Measurements from ENCODE around the gene GATAD2A.

Gene GATAD2A

DNA sequence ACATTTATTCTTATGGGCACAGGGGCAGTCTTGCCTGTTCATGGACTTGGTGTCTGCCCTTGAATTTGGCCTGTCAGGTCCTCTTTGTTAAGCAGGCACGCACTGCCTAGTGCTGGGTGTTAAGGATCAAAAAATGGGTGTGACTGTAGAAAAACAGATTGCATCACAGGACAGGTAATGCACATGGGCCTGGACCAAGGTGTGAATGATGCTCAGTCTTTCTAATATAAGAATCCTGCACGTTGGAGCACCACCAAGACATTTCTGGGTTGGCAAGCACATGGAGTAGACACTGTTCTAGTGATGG lies 33.7 kb downstream of the GATAD2A start:
- peaks cover 24% of the 10 kb centered on the region for H3K4me1 Mint-ChIP-seq (ENCODE audit: low read depth)
- H3K4me3 Mint-ChIP-seq = no peak overlapping the region
- no peak overlapping the region for H3K27ac Mint-ChIP-seq
- peaks cover 16% of the 10 kb centered on the region for H3K36me3 Mint-ChIP-seq (ENCODE audit: low read depth)
- H3K9me3 Mint-ChIP-seq = no peaks in the 10 kb centered on the region
- DNase-seq (ENCODE audit: low spot score) = no peak
- H3K27me3 Mint-ChIP-seq (ENCODE audit: low read depth) = no peaks in the 10 kb centered on the region

DNA sequence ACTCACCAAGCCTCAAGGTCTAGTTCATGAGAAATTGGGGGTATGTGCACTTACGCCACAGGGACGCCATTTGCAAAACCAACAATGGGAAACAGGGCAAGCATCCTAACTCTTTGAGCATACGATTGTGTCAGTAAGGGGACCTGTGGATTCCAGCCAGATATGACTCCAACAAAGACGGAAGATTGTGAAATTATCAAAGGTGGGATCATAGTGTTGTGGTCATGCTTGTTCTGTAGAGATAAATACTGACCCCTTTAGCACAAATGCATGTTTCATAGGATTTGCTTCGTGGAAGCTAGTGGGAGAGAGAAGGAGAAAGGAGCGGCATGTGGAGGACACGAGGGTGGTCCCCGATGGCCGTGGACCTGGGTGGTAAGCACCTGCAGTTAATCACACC lies 37.8 kb downstream of the GATAD2A start:
- no peak for DNase-seq (ENCODE audit: low spot score)
- Mint-ChIP-seq H3K27me3 (ENCODE audit: low read depth) (no peaks in the 10 kb centered on the region), H3K4me3 (no peak overlapping the region), H3K27ac (peak overlapping the region; percentile 2), H3K4me1 (ENCODE audit: low read depth) (peaks cover 56% of the 10 kb centered on the region), H3K9me3 (no peaks in the 10 kb centered on the region), H3K36me3 (ENCODE audit: low read depth) (peaks cover 28% of the 10 kb centered on the region)

DNA sequence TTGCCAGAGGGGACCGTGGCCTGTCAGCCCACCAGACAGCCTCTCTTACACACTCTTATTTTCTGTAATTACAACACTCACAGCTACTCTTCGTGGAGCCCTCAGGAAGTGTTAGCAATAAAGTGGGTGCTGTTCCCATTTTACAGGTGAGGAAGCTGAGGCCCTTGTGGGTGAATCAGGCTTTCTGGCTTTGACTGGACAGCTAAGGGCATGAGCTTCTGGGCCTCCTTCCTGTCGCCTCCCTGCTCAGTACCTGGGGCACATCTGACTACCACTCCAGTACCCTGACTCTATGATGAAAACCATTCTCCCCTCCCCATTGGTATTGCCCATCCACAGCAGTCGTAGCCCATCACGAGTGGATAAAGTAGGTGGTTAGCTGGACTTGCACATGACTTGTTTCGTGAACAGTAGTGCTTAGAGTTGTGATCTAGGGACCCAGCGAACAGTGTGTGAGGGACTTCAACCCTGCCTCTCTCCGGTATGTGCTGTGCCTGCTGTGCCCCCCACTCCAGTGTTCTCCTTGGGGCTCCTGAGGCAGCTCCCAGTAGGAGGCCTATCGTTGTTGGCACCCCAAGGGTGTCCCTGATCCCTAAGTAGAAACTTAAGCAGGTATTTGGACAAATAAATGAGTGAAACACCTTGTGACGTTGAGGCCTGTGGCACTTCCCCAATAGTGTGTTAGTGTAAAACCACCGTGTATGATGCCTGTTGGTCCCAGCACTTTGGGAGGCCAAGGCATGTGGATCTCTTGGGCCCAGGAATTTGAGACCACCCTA lies 38.6 kb downstream of the GATAD2A start:
- no peak for DNase-seq (ENCODE audit: low spot score)
- H3K4me1 Mint-ChIP-seq (ENCODE audit: low read depth) = peaks cover 53% of the 10 kb centered on the region
- no peaks in the 10 kb centered on the region for H3K27me3 Mint-ChIP-seq (ENCODE audit: low read depth)
- H3K9me3 Mint-ChIP-seq = no peaks in the 10 kb centered on the region
- peak overlapping the region; percentile 70 for H3K27ac Mint-ChIP-seq
- H3K36me3 Mint-ChIP-seq (ENCODE audit: low read depth) = peaks cover 26% of the 10 kb centered on the region
- peak overlapping the region; percentile 21 for H3K4me3 Mint-ChIP-seq

DNA sequence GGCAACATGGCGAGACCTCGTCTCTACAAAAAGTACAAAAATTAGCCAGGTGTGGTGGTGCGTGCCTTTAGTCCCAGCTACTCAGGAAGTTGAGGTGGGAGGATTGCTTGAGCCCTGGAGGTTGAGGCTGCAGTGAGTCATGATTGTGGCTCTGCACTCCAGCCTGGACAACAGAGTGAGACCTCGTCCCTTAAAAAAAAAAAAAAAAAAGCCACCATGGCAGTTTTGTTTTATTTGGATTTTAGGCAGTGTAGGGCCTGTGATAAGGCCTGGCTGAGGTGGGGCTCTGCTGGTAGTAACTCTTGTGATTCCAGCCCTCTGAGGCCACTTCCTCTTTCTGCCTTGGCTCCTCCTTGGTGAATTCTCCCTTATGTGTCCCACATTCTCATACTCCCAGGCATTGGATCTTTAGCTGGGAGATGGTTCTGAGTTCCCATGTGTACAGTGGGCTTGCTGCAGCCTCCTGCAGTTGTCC lies 39.2 kb downstream of the GATAD2A start:
- H3K36me3 Mint-ChIP-seq (ENCODE audit: low read depth) = peaks cover 26% of the 10 kb centered on the region
- H3K27ac Mint-ChIP-seq = peak overlapping the region; percentile 79

DNA sequence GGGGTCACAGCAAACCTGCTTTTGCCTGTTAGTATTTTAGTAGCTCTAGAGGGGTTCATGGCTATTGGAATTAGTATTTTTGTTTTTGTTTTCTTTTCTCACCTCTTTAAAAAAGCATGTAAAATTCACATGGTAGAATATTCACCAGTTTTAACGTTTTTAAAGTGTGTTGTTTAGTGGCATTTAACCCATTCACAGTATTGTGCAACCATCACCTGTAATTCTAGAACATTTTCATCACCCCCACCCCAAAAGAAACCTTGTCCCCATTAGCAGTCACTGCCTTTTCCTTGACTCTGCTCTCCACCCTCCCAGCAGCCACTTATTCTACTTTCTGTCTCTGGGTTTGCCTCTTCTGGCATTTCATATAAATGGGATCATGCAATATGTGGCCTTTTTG lies 39.8 kb downstream of the GATAD2A start:
- H3K27ac Mint-ChIP-seq = peak overlapping the region; percentile 79
- H3K27me3 Mint-ChIP-seq (ENCODE audit: low read depth) = no peaks in the 10 kb centered on the region
- no peaks in the 10 kb centered on the region for H3K9me3 Mint-ChIP-seq
- peaks cover 55% of the 10 kb centered on the region for H3K4me1 Mint-ChIP-seq (ENCODE audit: low read depth)
- DNase-seq (ENCODE audit: low spot score) = no peak
- H3K4me3 Mint-ChIP-seq = peak overlapping the region; percentile 41
- peaks cover 23% of the 10 kb centered on the region for H3K36me3 Mint-ChIP-seq (ENCODE audit: low read depth)

More for the DNA sequence above, 39.2 kb downstream of the GATAD2A start:
- peak; percentile 29 for DNase-seq (ENCODE audit: low spot score)
- Mint-ChIP-seq H3K27me3 (ENCODE audit: low read depth) (no peaks in the 10 kb centered on the region), H3K4me3 (peak overlapping the region; percentile 41), H3K9me3 (no peaks in the 10 kb centered on the region), H3K4me1 (ENCODE audit: low read depth) (peaks cover 53% of the 10 kb centered on the region)

DNA sequence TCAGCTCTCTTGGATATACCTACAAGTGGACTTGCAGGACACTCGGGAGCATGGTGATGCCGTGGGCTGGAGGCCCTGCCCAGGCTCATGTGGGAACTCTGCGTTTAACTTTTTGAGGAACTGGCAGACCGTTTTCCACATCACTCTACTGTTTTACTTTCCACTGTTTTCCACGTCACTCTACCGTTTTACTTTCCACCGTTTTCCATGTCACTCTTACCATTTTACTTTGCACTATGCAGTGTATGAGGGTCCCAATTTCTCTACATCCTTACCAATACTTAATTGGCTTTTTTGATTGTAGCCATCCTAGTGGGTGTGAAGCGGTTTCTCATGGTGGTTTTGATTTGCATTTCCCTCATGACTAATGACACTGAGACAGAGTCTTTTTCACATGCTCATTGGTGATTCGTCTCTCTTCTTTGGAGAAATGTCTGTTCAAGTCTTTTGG lies 40.5 kb downstream of the GATAD2A start:
- peak overlapping the region; percentile 69 for H3K4me3 Mint-ChIP-seq
- DNase-seq (ENCODE audit: low spot score) = peak; percentile 23
- peaks cover 57% of the 10 kb centered on the region for H3K4me1 Mint-ChIP-seq (ENCODE audit: low read depth)
- no peaks in the 10 kb centered on the region for H3K27me3 Mint-ChIP-seq (ENCODE audit: low read depth)
- H3K36me3 Mint-ChIP-seq (ENCODE audit: low read depth) = peaks cover 23% of the 10 kb centered on the region
- H3K27ac Mint-ChIP-seq = peak overlapping the region; percentile 79
- no peaks in the 10 kb centered on the region for H3K9me3 Mint-ChIP-seq

DNA sequence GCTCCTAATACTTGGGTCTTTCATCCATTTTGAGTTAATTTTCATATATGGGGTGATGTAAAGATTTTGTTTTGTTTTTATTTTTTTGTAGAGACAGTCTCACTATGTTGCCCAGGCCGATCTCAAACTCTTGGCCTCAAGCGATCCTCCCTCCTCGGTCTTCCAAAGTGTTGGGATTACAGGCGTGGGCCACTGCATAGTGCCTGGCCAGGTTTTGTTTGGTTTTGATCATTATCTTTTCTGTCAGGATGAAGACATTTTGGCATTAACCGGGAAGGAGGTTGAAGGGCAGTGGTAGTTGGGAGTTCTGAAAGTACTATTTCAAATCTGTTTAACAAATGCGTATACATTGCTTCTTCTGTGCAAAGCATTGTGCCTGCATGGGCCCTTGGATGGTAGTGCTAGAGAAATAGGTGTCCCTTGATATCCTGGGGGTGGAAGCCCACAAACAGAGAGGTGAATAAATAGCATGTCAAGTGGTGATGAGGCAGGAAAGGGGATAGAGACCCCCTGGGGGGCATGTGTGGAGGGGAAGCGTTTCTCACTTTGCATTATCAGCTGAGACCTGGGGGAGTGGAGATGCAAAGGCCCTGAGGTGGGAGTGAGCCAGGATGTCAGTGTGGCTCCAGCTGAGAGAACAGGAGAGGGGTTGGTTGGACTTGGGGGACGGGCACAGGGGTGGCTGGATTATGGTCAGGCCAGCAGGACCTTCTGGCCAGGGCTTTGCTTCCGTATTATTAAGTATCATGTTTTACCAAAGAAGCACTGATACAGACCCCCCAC lies 41.4 kb downstream of the GATAD2A start:
- no peak for DNase-seq (ENCODE audit: low spot score)
- H3K27me3 Mint-ChIP-seq (ENCODE audit: low read depth) = no peaks in the 10 kb centered on the region
- no peaks in the 10 kb centered on the region for H3K9me3 Mint-ChIP-seq
- peak overlapping the region; percentile 80 for H3K27ac Mint-ChIP-seq
- peaks cover 23% of the 10 kb centered on the region for H3K36me3 Mint-ChIP-seq (ENCODE audit: low read depth)
- peak overlapping the region; percentile 41 for H3K4me3 Mint-ChIP-seq
- peaks cover 65% of the 10 kb centered on the region for H3K4me1 Mint-ChIP-seq (ENCODE audit: low read depth)

DNA sequence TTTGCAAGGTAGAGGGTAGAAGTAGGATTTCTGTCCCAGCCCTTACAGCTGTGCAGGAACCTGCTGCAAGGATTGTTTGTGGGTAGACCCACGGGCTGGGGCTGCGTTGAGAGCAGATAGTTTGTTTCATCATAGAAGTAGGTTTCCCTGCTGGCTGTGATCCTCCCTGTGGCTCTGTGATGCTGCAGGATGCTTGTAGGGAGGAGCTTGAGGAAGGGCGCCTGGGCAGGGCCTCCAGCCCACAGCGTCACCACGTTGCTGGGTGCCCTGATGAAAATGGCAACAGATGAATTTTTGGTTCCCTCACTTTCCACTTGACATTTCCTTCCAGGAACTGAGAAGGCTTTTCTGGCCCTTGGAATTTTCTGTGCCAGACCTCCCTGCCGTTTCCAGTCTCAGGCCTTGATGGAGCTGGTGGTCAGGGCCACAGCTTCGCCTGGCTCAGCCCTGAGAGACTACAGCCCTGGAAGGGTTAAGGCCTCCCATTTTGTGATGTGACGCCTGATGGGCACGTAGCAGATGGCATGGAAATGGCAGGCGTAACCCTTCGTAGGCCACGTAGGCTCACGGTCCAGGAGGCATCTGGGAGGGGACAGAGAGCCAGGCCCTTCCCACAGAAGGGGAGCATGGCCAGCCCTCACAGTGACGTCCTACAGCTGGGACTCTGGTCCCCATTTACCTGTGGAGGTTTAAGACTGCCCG lies 42.2 kb downstream of the GATAD2A start:
- peak; percentile 34 for DNase-seq (ENCODE audit: low spot score)

DNA sequence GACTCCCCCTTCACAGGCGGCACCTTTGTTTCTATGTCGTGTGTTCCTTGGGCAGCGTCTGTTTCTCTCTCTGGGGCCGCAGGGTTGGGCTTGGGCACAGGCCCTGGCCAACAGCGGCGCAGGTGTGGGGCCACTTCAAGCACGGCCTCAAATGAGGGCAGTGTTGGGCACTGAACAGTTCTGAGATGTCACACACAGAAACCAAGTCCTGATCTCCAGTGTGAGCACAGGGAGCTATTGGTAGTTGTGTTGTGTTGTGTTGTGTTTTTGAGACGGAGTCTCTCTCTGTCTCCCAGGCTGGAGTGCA lies 42.7 kb downstream of the GATAD2A start:
- peak overlapping the region; percentile 80 for H3K27ac Mint-ChIP-seq
- peaks cover 68% of the 10 kb centered on the region for H3K4me1 Mint-ChIP-seq (ENCODE audit: low read depth)
- H3K36me3 Mint-ChIP-seq (ENCODE audit: low read depth) = peaks cover 20% of the 10 kb centered on the region
- H3K4me3 Mint-ChIP-seq = no peak overlapping the region
- DNase-seq (ENCODE audit: low spot score) = no peak
- no peaks in the 10 kb centered on the region for H3K27me3 Mint-ChIP-seq (ENCODE audit: low read depth)
- no peaks in the 10 kb centered on the region for H3K9me3 Mint-ChIP-seq

More for the DNA sequence above, 42.2 kb downstream of the GATAD2A start:
- no peaks in the 10 kb centered on the region for H3K9me3 Mint-ChIP-seq
- peaks cover 71% of the 10 kb centered on the region for H3K4me1 Mint-ChIP-seq (ENCODE audit: low read depth)
- H3K27ac Mint-ChIP-seq = peak overlapping the region; percentile 80
- H3K27me3 Mint-ChIP-seq (ENCODE audit: low read depth) = no peaks in the 10 kb centered on the region
- H3K36me3 Mint-ChIP-seq (ENCODE audit: low read depth) = peaks cover 23% of the 10 kb centered on the region
- peak overlapping the region; percentile 41 for H3K4me3 Mint-ChIP-seq

DNA sequence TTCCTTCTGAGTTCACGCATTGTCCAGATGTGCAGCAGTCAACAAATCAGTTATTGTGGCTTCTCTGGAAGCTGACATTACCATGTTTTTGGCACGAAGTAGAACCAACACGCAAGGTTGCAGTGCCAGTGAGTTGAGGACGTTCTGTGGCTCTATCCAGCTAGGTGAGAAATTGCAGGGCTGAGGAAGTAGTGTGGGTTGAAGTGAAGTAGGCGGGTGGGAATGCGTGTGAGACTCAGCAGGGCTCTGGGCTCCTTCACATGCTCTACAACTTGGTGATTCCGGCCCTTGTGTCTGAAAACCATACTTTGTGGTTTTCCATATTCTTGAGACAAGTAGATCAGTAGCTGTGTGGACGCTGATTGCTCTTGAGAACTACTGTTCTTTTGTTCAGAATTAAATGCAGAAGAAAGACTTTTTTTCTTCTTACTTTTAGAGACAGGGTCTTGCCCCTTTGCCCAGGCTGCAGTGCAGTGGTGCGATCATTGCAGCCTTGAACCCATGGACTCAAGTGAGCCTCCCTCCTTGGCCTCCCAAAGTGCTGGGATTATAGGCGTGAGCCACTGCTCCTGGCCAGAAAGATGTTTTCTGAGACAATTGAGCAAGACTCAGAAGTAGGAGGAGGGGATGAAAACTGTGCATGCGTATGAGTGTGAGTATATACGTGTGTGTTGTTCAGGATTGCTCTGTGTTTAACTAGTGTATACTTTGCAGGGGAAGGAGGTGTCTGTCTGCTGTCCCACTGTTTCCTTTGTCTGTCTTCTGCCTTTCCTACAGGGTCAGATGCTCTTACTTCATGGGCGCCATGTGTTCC lies 46.2 kb downstream of the GATAD2A start:
- Mint-ChIP-seq H3K27me3 (ENCODE audit: low read depth) (no peaks in the 10 kb centered on the region), H3K4me1 (ENCODE audit: low read depth) (peaks cover 43% of the 10 kb centered on the region), H3K4me3 (peak overlapping the region; percentile 50), H3K36me3 (ENCODE audit: low read depth) (peaks cover 5% of the 10 kb centered on the region), H3K9me3 (no peaks in the 10 kb centered on the region), H3K27ac (peak overlapping the region; percentile 82)
- peak; percentile 64 for DNase-seq (ENCODE audit: low spot score)

DNA sequence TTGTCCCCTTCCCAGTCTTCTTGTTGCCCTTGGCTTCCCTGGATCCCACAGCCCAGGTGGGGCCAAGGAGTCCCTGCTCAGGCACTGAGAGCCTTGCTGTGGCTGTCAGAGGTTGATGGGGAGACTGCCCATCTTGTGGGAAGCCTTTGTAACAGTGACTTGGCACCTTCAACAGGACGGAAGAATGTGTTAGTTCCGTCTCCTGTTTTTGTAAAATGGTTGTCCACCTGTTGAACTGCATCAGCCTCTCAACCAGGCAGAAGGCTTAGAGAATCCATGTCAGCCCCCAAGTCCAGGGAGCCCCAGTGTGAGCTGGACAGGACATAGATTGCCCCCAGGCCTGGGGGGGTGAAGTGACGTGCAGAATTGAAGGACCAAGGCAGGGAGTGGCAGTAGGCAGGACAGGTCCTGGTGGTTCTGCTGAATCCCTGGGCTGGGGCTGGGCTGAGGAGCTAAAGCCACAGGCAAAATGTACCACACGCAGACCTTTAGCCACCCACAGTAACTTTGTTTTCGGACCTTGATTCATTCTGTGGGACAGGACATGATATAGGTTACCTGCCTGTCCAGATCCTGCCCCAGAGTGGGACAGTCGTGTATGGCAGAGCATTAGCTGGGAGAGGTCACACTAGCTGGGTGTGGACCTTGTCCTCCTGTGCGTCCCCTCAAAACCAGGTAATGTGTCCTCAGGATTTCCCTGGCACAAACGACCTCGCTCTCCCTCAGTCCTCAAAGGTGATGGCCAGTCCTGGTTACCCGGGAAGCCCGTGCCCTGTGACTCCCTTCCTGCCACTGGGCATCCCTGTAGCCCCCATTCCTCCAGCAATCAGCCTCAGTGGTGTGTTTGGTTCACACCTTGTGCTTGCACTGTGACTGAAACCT lies 47.0 kb downstream of the GATAD2A start:
- H3K9me3 Mint-ChIP-seq = no peaks in the 10 kb centered on the region
- no peak for DNase-seq (ENCODE audit: low spot score)
- peaks cover 36% of the 10 kb centered on the region for H3K4me1 Mint-ChIP-seq (ENCODE audit: low read depth)
- H3K36me3 Mint-ChIP-seq (ENCODE audit: low read depth) = peaks cover 4% of the 10 kb centered on the region
- peak overlapping the region; percentile 82 for H3K27ac Mint-ChIP-seq
- H3K4me3 Mint-ChIP-seq = peak overlapping the region; percentile 50
- no peaks in the 10 kb centered on the region for H3K27me3 Mint-ChIP-seq (ENCODE audit: low read depth)

DNA sequence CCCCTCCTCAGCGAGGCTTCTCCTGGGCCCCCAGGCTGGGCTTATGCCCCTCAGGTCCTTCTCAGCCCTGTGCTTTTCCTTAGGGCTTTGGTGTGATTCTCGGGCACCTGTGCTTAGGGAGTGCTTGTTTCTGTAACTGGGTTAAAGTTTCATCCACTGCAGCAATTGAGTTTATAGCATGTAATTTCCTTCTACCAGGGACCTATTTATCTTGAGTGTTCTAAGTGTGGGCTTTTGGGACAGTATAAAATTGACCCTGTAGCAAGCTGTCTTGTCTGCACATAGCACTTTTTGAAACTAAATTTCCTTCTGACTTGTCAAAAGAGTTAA lies 47.6 kb downstream of the GATAD2A start:
- DNase-seq (ENCODE audit: low spot score) = no peak
- peaks cover 37% of the 10 kb centered on the region for H3K4me1 Mint-ChIP-seq (ENCODE audit: low read depth)
- no peak overlapping the region for H3K4me3 Mint-ChIP-seq
- no peaks in the 10 kb centered on the region for H3K9me3 Mint-ChIP-seq
- H3K36me3 Mint-ChIP-seq (ENCODE audit: low read depth) = peaks cover 4% of the 10 kb centered on the region
- H3K27ac Mint-ChIP-seq = peak overlapping the region; percentile 41
- H3K27me3 Mint-ChIP-seq (ENCODE audit: low read depth) = no peaks in the 10 kb centered on the region

Data from T-helper 2 cell treated with Interferon-gamma antibody and Interleukin-4, amounts not matched to agents 5 μg/mL and 100 μg/mL, for 36 hours (primary cell).